Ovary (tissue), 3 donors: Measurements from ENCODE around the gene RCHY1.

Experiments used
- CTCF ChIP-seq, 3 donors: fragments of 450-650 bp in 2 of 3; fragments of 200-600 bp in 1 of 3; IDR thresholded peaks; one replicate each; pipeline versions ENCODE4 v1.5.1 to v1.8.0; 2016 to 2022; ENCODE audit warnings: antibody characterized with exemption in 3 of 3, mild to moderate bottlenecking in 1 of 3
- EP300 ChIP-seq: sonication (generic); formaldehyde crosslinking; IDR thresholded peaks from one replicate; pipeline ENCODE4 v1.6.1; 2017; ENCODE audit warnings: antibody characterized with exemption
- POLR2A ChIP-seq: fragments of 450-650 bp; IDR thresholded peaks from one replicate; pipeline ENCODE4 v1.6.1; 2017; ENCODE audit warnings: antibody characterized with exemption, mild to moderate bottlenecking, moderate library complexity
- donor health status: DM: no; HTN: no; CAD: no.

GRCh38 chr4:75561789-75562188 is 47.6 kb upstream of the RCHY1 start:
- TF ChIP-seq CTCF (IDR thresholded peaks at IDR 0.05) (no peak), EP300 (no peak), POLR2A (no peak)
